NCI-H226 (cell line): ENCODE measurements around the gene KIF1B.

Experiments used
- DNase-seq: peaks from one replicate; pipeline ENCODE4 v3.0.0-alpha.2; 2015

KIF1B gene

DNA sequence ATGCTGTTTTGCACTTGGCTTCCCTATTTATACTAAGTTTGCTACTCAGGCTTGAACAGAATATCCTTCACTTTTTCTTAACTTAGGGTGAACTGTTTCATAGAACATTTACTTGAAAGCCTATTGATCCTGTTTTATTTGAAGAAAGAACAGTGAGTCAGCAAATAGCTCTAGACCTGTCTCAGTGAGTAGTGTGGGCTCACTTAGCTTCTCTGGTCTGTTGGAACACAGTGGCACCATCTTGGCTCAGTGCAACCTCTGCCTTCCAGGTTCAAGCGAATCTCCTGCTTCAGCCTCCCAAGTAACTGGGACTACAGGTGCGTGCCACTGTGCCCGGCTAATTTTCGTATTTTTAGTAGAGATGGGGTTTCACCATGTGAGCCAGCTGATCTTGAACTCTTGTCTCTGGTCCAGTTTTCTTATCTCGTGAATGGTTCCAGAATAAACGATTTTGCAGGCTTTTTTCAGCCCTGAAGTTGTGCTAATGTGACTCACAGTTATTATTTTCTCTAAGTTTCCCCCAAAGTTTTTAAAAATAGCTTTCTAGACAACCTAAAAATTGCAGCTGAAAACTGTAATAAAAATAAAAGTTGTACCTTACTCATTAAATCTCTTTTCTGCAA lies 76.8 kb downstream of the KIF1B start:
- no peak for DNase-seq

DNA sequence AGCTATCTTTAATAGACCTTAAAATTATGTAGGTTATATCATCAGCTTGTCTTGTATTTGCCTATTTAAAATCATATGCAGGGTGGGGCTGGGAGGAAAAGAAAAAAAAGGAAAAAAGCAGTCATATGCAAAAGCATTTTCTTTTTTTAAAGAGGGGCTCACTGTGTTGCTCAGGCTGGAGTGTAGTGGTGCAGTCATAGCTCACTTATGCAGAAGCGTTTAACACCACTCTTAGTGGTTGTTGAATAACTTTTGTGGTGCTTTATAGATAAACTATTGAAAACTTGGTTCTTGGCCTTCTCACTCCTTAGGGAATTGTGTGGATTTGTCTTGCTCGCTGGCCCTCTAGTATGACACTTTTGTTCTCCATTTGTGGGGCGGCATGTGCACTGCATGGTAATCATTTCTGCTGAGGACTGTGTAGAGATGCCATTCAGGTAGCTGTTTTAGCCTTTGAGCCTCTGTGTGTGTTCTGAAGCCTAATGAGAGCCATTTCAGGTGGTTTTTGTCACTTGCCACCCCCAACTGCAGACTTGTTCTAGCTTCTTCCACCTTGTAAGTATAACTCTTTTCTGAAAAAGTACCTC lies 77.8 kb downstream of the KIF1B start:
- DNase-seq = no peak

DNA sequence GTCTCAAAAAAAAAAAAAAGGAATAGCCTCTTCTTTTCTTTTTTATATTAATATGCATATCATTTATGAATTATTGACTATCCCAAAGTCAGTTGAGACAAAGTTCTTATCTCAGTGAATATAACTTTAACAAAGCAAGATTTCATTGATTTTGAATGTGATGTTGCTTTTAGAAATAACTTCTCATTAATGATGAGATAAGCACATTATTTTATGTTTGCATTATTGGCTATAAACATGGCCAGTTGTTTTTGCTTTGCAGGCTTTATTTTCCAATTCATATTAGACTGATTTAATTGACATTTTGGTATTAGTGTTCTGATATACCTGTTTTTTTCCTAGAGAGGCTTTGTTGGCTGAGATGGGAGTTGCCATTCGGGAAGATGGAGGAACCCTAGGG lies 81.3 kb downstream of the KIF1B start:
- DNase-seq = no peak

DNA sequence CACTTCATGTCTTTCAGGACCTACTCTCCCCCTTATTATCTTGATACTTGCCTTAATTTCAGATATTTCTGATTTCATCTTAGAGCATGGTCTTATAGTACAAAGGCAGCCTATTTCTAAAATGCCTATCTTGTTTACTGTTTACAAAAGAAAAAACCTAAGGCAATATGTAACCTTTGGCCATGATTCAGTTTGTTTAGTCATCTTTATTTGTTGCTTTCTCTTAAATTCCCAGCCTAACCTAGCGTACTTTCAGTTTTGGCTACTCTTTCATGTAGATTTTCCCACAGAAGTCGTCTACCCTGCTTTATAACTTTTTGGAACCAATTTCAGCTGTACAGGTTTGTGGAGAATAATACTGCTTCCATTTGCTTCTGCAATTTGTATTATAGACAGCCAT lies 81.8 kb downstream of the KIF1B start:
- no peak for DNase-seq

DNA sequence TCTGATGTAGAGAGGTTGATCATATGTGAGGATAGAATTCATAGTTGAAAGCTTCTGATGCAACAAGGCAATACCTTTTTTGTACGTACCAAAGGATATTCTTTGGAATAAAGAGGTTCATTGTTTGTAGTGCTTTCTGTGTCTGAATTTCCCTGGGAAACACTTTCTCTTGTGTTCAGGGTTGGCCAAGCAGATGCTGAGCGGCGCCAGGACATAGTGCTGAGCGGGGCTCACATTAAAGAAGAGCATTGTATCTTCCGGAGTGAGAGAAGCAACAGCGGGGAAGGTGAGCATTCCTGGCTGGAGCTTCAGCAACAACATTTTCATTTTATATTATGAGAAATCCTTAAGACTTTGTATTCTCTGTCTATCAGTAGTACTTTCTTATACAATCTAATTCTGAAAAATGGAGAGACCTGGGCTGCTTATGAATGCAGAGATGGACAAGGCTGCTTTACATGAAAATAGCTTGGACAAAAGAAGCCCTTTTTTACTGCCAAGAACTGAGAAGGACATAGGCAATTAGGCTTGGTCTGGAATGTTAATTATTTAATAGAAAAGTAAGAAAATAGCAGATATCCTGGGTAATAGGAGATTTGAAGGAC lies 85.2 kb downstream of the KIF1B start:
- DNase-seq = no peak

DNA sequence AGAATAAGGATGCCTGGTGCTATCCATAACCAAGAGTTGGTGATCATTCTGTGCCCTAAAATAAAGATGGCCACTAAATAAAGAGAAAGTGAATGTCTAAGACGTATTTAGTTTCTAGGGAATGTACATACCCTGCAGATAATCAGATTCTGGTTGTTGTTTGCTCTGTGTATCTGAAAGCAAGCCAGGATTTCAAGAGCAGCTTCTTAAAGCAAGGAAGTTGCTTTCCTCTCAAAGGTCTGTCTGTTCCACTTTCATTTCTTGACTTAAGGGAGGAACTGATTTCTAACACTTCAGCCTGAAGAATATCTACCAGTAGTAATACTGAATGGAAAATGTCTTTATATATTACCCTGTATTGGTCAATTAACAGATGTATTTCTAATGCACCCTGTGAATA lies 88.8 kb downstream of the KIF1B start:
- DNase-seq = no peak

DNA sequence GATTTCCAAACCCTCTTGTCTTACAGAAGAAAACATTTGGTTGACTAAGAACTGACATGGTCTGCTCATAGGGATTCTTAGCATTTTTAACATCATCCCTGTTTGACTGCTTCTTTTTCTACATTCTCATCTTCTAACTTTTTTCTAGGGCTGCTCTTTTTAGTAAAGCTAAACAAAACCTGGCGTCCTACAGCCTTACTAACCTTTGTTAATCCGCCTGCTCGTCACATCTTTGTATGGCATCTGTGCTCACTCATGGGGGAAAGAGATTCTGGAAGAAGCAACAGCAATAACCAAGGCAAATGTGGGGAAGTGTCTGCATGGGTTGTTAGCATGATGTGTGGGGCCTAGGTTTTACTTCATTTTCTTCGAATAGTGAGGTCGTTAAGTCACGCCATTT lies 92.0 kb downstream of the KIF1B start:
- DNase-seq = no peak

DNA sequence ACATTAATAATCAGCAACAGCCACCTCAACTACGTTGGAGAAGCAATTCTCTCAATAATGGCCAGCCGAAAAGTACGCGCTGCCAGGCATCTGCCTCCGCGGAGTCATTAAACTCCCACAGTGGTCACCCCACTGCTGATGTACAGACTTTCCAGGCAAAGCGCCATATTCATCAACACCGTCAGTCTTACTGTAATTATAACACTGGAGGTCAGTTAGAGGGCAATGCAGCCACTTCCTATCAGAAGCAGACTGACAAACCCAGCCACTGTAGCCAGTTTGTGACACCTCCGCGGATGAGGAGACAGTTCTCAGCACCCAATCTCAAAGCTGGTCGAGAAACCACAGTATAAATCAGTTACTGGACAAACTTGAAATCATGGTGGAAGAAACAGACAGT lies 93.9 kb downstream of the KIF1B start:
- DNase-seq = no peak

DNA sequence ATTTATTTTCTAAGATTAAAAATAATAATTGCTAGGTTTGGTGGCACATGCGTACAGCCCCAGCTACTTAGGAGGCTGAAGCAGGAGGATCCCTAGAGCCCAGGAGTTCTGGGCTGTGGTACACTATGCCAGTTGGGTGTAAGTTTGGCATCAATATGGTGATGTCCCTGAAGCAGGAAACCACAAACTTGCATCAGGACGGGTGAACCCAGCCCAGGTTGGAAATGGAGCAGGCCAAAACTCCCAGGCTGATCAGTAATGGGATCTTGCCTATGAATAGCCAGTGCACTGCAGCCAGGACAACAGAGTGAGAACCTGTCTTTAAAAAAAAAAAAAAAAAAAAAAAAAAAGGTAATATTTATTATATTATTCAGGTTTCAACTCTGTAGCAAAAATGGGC lies 96.1 kb downstream of the KIF1B start:
- no peak for DNase-seq

DNA sequence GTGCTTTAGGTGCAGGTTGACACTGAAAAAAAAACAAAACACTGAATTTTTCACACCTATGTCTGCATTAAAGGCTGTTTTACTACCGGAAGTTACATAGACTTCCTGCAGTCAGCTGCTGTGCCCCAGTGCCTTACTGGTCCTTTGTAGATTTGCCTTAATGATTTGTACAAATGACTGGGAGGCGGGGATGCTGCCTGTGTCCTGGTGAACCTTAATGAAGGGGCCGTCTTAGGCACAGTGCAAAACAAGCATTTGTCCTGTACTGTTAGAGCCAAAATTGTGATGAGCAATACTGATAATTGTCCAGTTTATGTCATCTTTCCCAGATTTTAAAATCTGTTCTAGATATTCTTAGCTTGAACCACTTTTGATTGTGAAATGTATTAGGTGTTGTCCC lies 97.6 kb downstream of the KIF1B start:
- DNase-seq = no peak

DNA sequence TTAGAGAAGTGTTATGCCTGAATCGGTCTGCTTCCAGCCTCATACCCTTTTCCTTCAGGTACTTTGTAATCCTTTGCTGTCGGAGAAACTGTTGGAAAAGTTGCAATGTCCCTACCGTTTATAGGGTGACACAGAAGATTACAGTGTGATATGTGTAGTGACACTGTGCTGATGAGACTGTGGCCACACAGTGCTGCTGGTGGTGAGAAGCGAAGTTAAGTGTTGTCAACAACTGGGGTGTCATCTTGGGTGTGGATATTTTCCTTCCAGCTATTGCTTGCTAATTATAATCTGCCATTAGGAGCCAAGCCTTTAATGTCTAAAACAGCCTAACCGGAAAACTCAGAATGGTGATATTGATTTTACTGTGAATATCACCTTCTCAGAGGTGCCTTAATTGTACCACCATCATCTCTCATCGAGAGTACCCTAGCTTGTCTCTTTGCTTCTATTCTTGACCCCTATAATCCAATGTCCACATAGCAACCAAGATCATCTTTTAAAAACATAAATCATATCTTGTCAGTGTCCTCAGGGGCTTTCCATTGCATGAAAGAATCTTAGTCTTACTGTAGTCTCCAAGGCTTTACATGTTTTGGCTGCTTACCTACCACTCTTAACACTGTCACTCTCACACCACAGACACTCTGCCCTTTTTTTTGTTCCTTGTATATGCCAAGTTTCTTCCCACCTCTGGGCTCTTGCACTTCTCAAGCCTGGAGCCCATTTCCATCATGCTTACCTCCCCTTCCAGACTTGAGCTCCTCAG lies 99.1 kb downstream of the KIF1B start:
- no peak for DNase-seq

DNA sequence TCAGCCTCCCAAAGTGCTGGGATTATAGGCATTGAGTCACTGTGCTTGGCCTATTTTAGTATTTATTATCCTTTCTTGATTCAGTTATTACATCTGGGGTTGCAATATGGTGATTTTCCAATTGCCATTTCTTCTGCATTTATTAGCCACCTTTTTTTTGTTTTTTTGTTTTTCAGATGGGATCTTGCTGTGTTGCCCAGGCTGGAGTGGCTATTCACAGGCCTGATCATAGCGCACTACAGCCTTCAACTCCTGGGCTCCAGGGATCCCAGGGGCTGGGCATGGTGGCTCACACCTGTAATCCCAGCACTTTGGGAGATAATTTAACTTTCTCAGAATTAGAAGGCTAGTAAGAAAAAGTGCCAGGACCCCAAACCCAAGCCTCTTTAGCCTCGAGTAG lies 106.4 kb downstream of the KIF1B start:
- DNase-seq = no peak

DNA sequence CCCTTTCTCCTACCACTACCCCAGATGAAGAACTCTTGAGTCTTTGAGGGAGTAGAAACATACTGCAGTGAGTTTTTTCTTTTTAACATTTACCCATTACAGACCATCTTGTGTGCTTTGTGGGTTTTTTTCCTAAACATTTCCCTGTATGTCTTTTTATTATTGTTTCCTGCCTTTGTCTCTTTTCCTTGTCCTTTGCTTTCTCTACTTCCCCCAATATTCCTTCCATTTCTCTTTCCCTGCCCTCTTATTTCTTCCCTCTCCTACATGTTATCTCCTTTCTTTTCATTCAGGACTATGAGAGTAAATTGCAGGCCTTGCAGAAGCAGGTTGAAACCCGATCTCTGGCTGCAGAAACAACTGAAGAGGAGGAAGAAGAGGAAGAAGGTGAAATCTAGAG lies 109.4 kb downstream of the KIF1B start:
- no peak for DNase-seq

DNA sequence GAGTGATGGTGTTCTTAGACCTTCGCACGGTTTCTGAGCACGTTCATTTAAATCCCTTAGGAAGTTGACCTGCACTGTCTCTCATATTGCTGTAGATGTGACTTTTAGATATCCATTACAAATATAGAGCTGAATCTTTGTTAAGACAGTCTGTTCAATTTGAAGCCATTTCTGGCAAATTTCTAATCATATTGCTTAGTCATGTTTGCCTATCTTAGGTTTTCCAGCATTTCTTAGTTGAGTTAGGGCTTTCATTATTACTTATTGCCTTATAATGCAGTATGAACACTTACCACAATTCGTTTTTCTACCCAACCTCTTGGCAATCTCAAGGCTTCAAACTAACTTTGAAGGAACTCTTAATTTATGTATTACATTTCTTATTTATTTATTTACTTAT lies 110.0 kb downstream of the KIF1B start:
- no peak for DNase-seq

DNA sequence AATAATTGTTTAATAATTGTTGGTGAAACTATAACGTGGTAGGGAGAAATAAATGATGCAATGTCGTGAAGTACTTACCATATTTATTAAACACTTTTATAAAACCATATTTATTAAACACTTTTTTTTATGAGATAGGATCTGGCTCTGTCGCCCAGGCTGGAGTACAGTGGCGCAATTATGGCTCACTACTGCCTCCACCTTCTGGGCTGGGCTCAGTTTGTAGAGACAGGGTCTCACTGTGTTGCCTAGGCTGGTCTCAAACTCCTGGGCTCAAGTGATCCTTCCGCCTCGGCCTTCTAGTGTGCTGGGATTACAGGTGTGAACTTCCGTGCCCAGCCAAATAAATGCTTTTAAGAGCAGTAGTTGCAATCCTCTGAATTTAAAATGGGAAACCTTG lies 112.5 kb downstream of the KIF1B start:
- no peak for DNase-seq

DNA sequence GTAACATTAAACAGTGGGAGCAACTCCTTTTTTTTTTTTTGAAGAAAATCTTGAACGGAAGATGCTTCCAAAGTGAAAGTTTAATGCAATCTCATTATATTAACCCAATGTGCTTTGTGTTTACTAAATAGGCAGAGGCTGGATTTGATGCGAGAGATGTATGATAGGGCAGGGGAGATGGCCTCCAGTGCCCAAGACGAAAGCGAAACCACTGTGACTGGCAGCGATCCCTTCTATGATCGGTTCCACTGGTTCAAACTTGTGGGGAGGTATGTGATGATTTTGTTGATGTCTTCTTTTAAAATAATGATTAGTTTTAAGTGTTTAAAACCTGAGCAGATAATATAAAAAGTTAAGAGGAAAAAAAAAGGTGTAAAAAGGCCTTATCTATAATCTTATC lies 114.3 kb downstream of the KIF1B start:
- DNase-seq = no peak

DNA sequence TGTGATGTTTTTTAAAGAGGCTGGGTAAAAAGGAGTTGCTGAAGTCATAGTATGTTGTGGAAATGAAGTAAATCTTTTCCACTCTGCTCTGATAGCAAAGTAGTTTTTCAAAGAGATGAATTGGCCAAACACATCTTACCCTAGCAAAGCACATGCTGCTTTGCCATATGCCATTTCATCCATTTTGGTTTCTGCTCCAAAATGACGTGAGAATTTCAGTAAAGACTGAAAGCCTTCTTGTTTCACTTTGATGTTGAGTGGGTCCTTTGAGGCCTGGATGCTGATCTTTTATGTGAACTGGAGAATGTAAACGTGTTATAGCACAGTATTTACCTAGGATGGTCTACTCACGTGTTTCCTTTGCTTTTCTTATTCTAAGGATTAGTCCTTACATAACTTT lies 115.2 kb downstream of the KIF1B start:
- no peak for DNase-seq

DNA sequence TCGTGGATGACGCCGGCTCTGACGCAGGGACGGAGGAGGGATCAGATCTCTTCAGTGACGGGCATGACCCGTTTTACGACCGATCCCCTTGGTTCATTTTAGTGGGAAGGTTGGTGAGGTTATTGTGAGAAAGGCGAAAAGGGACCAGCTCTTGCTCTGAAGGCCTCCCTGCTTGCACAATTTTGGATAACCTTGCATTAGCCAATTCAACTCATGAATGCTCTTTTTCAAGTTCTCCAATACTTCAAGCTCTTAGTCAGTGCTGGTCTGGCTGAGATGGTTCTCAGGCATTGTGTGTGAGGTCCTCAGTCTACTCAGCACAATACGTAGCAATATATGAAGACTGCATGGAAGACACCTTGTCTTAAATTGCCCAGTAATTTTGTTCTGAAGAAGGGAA lies 115.9 kb downstream of the KIF1B start:
- DNase-seq = no peak

DNA sequence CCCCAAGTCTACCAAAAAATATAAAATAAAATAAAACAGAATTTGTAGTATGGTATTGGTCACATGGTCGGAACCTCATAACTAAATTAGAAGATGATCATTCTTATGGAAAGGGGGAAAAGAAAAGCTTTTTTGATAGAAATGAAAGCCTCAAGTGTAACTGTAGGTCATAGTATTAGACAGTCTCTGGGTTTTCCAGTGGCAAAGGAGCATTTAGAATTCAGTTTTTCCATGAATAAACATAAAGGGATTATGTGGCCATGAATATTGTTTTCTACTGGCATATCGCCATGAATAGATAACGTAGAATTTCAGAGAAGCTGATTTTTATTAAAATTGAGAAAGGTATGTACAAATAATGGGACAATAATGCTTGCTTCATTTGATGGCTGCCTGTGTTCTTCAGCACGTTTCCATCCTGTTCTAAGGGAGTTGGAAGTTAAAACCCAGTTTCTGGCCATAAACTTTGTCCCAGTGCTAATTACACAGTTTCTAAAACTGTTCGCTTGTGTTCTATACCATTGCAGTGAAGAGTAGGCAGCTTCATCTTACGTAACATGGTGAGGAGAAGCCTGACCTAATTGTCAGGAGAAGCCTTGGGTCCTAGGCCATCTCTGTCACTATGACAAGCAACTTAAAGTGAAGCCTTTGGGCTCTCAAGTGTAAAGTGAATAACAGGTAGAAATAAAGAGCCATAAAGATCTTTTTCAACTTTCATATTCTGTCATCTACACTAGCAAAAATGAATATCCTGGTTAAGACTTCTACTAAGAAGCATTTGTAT lies 118.0 kb downstream of the KIF1B start:
- no peak for DNase-seq

DNA sequence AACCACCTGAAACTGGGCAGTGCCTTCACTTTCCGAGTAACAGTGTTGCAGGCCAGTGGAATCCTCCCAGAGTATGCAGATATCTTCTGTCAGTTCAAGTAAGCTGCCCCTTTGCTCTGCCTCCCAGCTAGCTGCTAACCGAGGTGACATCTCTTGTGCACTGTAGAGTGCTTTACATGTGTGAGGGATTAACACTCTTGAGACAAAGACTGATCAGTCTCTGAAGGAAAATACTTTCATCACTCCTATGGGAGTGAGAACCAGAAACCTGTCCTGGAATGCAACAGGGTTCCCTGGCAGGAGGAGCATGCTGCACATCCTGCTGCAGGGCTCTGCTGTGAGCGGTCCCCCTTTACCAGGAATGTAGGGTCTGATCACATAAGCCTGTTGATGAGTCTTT lies 127.1 kb downstream of the KIF1B start:
- no peak for DNase-seq

DNA sequence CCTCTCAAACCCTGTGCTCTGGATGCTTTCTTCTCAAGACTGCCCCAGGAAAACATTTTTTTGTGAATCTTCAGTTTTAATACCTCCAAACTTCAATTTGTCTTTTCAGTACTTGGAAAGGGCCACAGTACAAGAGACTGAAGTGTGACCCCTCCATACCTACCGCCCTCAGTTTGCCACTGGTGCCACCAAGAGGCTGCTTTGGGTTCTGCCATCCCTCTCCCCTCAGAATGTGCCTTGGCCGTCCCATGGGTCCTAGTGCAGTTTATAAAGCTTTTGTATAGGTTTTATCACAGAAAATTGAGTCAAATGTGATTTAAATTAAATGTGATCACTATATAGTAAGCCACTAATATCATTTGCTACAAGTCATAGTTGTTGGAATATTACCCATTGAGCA lies 127.7 kb downstream of the KIF1B start:
- no peak for DNase-seq

DNA sequence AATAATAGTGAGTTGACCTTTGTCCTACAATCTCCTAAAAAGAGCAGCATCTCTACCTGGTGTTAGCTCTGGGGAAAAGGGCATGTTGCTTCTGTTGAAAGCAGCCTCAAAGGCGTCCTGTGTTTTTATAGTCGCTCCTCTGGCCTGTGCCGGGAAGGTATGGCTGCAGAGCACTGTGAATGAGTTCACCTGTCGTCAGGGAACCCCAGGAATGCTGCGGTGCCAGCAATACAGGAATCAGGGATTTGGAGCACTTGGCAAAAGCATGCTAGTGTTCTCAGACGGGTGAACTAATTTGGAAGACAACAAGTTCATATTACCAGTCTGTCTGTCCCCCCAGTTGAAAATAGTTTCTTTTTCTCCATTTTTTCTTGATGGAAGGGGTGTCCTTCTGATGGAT lies 128.2 kb downstream of the KIF1B start:
- no peak for DNase-seq

DNA sequence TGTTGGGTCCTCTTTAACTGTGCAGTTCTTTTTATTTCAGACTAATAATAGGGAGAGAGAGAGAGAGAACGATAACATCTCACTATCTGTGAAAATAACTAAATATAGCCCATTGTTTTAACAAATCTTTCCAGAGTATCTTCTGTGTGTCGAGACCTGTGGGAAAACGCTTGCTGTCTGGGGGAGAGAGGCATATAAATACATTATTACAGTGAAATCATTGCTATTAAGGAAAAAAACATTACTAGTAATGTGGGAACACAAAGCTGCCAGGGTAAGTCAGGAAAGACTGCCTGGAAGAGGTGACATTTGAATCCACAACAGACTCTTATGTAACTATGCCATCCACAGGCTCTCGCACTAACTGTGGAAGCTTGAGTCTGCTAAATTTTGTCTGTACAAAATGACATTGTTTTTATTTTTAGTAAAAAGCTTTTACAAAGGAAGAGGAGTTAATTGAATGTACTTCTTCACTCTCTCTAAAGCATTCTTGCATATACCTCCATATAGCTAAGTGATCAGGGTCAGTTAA lies 128.7 kb downstream of the KIF1B start:
- no peak for DNase-seq
